NK-92 treated with Interleukin-12 subunit alpha and Interleukin-12 subunit beta, amount 100 ng/mL, for 24 hours (cell line): ENCODE results near the gene ADH1C.
"Not testable (repeated sequence)": the region's sequence is repeated elsewhere in the genome, so short reads cannot be mapped to it uniquely, and the experiment has no call there.

Experiments used
- DNase-seq: peaks from one replicate; lab custom pipeline; 2025; lab: John Stamatoyannopoulos, UW

The ADH1C gene

GRCh38 chr4:99352602-99353537 is at the start of gene ADH1C:
Gene ADH1C, minus strand, starts transcription at chr4:99352746. Its CDS starts 71 bp downstream, at chr4:99352675.
- no peak for DNase-seq

GRCh38 chr4:99400831-99401230 is 48.3 kb upstream of the ADH1C start:
- no peak for DNase-seq

GRCh38 chr4:99399017-99399416 is 46.5 kb upstream of the ADH1C start:
- DNase-seq = no peak

- DNase-seq = no peak
Observed at GRCh38 chr4:99395595-99396364, 43.2 kb upstream of the ADH1C start.

- no peak for DNase-seq
Observed at GRCh38 chr4:99394896-99395295, 42.4 kb upstream of the ADH1C start.

GRCh38 chr4:99390055-99390454 is 37.5 kb upstream of the ADH1C start:
- no peak for DNase-seq

GRCh38 chr4:99389606-99390005 is 37.1 kb upstream of the ADH1C start:
- DNase-seq = no peak

GRCh38 chr4:99383833-99384392 is 31.4 kb upstream of the ADH1C start:
- no peak for DNase-seq

- no peak for DNase-seq
Observed at GRCh38 chr4:99383399-99383798, 30.9 kb upstream of the ADH1C start.

GRCh38 chr4:99382745-99383360 is 30.3 kb upstream of the ADH1C start:
- no peak for DNase-seq

- no peak for DNase-seq
Observed at GRCh38 chr4:99381588-99382175, 29.1 kb upstream of the ADH1C start.

GRCh38 chr4:99379571-99379970 is 27.0 kb upstream of the ADH1C start:
- no peak for DNase-seq

GRCh38 chr4:99378876-99379275 is 26.3 kb upstream of the ADH1C start:
- DNase-seq = no peak

GRCh38 chr4:99377341-99377740 is 24.8 kb upstream of the ADH1C start:
- DNase-seq = not testable (repeated sequence)

- not testable (repeated sequence) for DNase-seq
Observed at GRCh38 chr4:99372464-99372863, 19.9 kb upstream of the ADH1C start.

GRCh38 chr4:99367817-99368216 is 15.3 kb upstream of the ADH1C start:
- not testable (repeated sequence) for DNase-seq

- no peak for DNase-seq
Observed at GRCh38 chr4:99366491-99366890, 13.9 kb upstream of the ADH1C start.

GRCh38 chr4:99362768-99363167 is 10.2 kb upstream of the ADH1C start:
- no peak for DNase-seq

- no peak for DNase-seq
Observed at GRCh38 chr4:99361899-99362275, 9.3 kb upstream of the ADH1C start.

GRCh38 chr4:99361268-99361898 is 8.8 kb upstream of the ADH1C start:
- DNase-seq = no peak

GRCh38 chr4:99359480-99360204 is 7.1 kb upstream of the ADH1C start:
- no peak for DNase-seq
